Epithelial cell of prostate (primary cell): Measurements from ENCODE around the gene CNOT11.

Source experiments
- DNase-seq: peaks from one replicate; pipeline ENCODE4 v3.0.0-alpha.2; 2011; ENCODE audit warnings: low read depth, low spot score
- H3K27ac ChIP-seq: fragments of 450-650 bp; 2 replicates; pipeline ENCODE4 v1.5.1; 2017; ENCODE audit warnings: mild to moderate bottlenecking

CNOT11 gene

DNA sequence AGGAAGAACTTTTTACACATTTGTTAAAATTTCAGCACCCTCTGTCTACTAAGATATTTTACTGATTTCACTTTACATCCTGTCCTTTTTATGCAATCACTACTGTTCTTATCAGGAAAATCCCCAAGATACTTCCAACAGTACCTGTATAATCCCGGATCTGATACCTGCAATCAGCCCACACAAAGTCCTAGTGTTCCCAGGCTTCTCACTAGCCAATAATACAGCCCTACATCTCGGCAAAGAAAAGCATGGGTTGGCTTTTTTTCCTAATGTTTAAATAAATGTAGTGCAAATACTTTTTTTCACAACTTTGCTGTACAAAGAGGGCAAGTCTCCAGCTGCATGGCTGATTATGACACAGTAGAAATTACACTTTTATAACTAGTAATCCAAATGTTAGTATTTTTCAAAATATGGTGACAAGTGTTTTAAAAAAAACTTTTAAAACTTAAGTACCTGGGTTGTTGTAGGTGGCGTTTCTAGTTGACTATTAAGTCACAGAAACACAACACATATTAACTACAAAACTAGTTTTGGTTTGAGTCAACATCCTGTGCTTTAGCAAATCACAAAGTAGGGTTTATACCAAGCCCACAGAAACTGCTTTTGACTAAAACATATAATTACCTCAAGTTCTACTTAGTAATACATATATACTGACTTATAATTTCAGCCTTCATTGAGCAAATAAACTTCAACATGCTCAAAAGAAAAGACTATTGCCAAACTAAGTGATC is 19.5 kb downstream of the CNOT11 start:
- DNase-seq = no peak
- peak overlapping the region; percentile 6 for H3K27ac ChIP-seq

DNA sequence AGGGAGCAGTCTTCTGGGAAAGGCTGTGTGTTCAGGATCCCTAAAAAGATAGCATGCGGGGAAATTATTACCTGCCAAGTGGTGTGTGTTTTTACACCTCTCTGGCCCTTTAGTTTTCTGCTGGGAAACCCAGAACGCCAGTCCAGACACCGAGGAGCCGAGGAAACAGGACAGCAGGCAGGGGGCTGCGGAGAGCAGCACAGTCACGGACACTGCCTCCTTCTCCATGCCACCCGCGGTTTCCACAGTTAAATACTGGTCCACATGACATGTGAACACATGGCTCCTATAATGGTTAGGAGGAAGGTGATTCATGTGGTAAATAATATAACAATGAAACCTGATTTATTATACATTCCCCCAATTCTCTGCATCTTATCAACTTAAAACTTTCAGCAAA is 20.4 kb downstream of the CNOT11 start:
- no peak for DNase-seq
- peak overlapping the region; percentile 6 for H3K27ac ChIP-seq

DNA sequence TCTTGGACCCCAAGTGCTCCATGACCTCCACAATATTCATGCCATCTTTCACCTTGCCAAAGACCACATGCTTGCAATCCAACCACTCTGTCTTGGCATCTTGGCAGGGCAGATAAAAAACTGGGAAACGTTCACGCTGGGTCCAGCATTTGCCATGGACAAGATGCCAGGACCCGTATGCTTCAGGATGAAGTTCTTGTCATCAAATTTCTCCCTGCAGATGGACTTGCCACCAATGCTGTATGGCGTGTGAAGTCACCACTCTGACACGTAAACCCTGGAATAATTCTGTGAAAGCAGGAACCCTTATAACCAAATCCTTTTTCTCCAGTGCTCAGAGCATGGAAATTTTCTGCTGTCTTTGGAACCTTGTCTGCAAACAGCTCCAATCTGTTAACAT is 21.5 kb downstream of the CNOT11 start:
- DNase-seq = no peak
- H3K27ac ChIP-seq = no peak overlapping the region

DNA sequence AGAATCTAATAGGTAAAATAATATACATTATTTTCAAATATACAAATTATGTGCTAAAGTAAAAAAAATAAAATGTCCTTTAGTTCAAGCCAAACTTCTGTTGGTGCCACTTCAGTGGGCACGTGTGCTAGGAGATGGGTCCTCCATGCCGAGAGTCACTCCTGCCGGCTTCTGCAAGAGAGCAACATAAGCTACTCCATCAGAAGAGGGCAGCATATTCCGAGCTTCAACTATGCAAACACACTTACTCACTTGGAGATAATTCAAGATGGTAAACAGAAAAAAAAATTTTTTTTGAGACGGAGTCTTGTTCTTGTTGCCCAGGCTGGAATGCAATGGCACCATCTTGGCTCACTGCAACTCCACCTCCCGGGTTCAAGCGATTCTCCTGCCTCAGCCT is 24.4 kb downstream of the CNOT11 start:
- no peak overlapping the region for H3K27ac ChIP-seq
- DNase-seq = no peak

DNA sequence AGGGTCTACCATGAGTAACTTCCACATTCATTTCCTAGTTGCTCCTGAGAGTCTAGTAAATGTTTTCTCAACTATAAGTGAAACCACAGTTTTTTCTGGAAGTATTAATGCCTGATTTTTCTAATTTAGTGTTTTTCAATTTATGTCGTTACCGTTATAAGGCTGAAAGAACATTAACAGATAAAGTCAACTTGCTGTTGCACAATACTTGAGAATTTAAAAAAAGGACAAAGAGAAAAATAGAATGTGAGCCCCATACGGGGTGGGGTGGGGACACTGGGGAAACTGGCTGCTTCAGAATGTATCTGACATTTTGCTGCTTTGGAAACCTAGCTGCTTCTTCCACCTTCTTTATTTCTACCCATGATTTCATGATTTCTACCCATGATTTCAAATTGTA is 26.2 kb downstream of the CNOT11 start:
- no peak for DNase-seq
- H3K27ac ChIP-seq = no peak overlapping the region

DNA sequence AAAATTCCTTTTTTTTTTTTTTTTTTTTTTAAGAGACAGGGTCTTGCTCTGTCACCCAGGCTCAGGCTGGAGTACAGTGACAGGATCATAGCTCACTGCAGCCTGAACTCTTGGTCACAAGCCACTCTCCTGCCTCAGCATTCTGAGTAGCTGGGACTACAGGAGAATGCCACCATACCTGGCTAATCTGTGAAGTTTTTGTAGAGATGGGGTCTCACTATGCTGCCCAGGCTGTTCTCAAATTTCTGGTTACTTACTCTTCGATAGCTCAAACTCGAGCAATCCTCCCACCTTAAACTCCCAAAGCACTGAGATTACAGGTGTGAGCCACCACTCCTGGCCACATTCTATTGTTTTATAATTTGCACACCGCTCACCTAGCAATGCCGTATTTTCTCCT is 28.8 kb downstream of the CNOT11 start:
- no peak for DNase-seq
- H3K27ac ChIP-seq = no peak overlapping the region

DNA sequence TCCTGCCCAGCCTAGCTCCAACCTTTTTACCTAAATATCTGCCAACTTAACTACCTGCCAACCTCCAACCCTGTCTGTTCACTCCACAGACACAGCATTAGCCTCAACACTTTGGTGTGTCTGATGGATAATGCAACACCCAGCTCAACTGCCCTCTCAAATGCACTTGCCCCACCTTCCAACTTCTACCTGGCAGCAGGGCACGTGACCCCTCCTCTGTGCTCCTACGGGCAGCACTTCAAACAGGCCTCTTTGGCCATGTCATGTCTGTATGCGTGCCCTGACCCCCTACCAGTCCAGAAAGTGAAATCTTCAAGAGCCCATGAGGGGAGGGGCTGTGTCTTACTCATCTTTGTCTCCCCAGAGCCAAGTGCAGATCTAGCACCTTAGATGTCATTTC is 30.3 kb downstream of the CNOT11 start:
- DNase-seq = no peak
- H3K27ac ChIP-seq = no peak overlapping the region

DNA sequence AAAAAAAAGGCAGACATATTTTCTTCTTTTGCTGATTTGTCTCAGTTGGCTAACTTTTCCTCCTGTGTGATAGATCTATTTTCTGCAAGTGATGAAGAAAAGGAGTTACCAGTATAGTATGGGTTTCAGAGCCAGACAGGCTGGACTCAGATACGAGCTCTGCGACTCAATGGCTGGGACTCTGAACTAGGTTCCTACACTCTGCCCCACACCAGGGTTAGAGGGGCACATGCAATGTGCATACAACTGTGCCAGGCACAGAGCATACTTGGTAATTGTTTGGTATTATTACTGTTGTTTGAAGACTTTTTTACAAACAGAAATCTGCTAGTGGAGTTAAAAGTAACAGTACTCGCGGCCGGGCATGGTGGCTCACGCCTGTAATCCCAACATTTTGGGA is 34.0 kb downstream of the CNOT11 start:
- DNase-seq = no peak
- no peak overlapping the region for H3K27ac ChIP-seq

DNA sequence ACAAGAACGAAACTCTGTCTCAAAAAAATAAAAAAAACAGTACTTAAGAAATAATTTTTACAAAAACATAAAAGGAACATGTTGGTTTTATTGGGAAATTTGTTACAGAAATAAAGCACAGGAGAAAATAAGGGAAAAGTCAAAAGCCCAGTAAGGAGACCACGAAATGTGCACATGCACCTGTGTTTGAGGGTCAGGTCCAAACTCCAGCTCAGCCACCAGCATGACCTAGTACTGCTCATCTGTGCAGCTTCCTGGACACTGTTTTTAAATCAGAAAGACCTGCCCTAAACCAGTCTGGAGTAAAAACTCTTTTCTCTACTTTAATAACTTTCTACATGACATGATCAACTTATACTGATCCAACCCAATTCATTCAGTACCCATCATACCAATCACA is 34.6 kb downstream of the CNOT11 start:
- no peak for DNase-seq
- no peak overlapping the region for H3K27ac ChIP-seq

DNA sequence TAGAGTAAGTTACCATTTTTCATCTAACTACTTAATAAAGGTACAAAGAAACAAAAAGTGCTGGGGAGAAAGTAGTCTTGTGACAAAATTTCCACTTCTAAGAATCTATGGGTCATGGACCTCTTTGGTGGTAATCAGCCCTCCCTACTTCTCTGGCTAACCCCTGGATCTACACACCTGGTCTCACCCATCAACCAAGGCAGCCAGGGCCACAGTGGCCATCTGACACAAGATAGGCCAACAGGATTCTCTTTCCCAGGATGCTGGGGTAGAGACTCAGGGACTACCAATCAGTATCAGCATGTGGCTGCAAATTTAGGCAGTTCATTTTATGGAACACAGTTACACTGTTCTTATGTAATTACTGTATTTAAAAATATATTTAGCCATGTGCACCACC is 38.0 kb downstream of the CNOT11 start:
- no peak overlapping the region for H3K27ac ChIP-seq
- no peak for DNase-seq

DNA sequence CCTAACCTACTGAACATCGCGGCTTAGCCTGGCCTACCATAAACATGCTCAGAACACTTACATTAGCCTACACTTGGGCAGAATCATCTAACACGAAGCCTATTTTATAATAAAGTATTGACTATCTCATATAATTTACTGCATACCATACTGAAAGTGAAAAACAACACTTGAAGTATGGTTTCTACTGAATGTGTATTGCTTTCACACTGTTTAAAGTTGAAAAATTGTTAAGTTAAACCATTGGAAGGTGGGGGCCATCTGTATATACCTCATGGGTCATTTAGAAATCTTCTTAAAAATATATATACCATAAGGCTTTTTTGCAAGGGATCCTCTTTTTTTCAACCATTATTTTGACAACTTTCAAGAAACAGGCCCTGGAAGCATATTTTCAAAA is 39.3 kb downstream of the CNOT11 start:
- no peak overlapping the region for H3K27ac ChIP-seq
- DNase-seq = no peak

DNA sequence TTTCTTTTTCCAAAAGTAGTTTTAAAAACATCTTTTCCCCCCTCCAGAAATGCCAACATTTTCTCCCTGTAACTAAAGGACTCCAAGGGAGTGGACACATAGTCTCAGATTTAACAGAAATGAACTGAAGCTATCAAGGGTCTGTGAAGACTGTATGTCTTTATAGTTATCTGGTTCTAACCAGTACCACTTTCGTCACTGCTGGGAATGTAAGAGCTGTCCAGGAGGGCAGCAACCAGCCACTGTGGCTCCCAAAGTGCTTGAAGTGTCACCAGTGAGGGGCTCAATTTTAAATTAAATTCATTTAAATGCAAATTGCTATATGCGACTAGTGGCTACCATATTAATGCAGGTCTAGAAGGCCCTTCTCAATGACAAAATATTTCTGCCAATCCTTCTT is 40.9 kb downstream of the CNOT11 start:
- no peak for DNase-seq
- no peak overlapping the region for H3K27ac ChIP-seq

DNA sequence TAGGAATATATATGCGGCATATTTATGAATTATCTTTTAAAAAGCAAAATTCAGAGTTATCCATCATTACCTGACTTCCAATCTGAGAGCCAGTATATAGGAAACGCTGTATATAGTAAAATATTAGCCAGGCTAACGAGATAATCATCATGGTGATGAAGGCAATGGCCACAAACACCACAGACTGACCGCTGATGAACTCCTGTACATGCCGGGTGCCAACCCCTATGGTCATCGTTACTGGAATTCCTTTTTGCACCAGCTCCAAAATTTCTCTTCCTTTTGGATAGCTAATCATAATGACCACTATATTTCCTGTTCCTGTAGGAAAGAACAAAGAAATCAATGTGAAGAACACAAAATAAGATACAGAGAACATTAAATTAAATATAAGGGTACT is 42.2 kb downstream of the CNOT11 start:
- no peak overlapping the region for H3K27ac ChIP-seq
- no peak for DNase-seq

DNA sequence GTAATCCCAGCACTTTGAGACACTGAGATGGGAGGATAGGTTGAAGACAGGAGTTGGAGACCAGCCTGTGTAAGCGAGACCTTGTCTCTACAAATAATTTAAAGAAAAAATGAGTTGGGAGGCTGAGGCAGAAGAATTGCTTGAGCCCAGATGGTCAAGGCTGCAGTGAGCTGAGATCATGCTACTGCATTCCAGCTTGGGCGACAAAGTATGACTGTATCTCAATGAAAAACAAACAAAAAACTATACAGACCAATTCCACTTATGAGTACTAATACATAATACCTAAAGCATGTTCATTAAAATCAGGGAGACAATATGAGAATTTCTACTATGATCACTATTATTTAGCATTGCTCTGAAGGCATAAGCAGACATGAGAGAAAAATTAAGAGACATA is 43.2 kb downstream of the CNOT11 start:
- no peak overlapping the region for H3K27ac ChIP-seq
- no peak for DNase-seq

DNA sequence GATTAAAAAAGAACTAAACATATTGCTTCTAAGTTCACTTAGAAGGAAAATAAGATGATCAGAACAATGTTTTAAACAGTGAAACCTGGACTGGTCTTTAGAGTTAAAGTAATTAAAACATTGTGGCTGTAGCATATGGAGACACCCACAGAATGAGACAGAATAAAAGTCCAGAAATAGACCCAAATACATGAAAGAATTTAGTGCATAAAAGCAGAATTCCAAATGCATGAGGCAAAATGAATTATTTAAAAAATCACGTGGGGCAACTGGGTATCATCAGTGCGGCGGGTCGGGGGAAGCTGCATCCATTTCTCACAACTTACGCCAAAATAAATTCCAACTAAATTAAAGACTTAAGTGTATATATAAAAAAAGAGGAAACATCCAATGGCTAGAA is 43.7 kb downstream of the CNOT11 start:
- DNase-seq = no peak
- H3K27ac ChIP-seq = no peak overlapping the region

DNA sequence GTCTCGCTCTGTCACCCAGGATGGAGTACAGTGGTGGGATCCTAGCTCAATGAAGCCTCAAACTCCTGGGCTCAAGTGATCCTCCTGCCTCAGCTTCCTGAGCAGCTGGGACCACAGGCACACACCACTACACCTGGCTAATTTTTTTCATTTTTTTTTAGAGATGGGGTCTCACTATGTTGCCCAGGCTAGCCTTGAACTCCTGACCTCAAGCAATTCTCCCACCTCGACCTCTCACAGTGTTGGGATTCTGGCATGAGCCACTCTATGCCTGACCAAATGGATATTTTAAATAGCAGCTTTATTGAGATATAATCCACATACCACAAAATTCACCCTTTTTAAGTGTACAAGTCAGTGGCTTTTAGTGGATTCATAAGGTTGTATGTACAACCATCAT is 44.7 kb downstream of the CNOT11 start:
- no peak for DNase-seq
- H3K27ac ChIP-seq = no peak overlapping the region

DNA sequence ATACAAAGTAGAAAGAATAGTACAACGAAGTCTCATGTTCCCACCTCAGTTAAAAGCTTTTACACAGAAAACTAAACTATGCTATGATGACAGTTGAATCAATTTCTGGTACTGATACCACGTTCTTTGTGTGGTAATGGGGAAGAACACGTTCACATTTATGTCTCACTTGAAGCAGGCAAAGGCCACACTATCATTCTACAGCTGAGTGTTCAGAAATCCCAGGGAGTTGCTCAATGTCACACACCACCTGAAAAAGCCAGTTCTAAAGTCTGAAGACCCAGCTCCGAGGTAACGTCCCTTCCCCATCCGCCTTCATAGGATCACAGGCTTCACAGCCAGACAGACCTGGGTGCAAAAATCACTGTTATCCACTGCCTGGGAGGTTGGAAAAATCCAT is 46.9 kb downstream of the CNOT11 start:
- no peak for DNase-seq
- no peak overlapping the region for H3K27ac ChIP-seq

DNA sequence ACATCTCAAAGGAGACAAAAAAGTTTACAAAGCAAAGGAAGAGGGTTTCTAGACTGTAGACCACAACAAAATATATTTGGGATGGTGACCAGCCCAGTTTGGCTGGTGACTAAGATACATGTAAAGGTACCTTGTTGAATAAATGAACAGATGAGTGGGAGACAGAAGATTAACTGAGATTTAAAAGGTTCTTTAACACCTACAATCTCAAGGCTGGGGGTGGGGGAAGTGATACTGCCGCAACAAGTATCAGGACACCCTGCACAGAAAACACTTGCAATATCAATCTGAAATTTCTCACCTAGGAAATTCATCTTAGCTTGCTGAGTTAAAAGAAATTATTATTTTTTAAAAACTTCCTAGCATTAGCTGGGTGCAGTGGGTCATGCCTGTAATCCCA is 47.5 kb downstream of the CNOT11 start:
- no peak for DNase-seq
- H3K27ac ChIP-seq = no peak overlapping the region

DNA sequence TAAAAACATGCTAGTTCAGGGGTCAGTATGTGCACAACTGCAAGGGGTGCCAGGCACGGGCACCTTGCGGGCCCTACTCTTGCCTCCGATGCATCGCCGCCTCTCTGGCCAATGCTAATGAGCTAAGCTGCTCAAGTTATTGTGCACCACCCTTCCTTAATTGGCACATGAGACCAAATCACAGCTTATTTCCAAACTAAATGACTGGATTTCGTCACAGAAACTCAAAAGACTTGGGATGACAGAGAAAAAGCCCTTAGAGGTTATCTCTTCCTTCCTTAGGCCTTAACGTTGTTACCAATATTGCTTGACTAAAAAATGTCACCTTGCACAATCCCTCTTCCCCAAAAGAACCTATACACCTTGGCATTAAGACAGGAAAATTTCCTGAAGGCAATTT is 48.1 kb downstream of the CNOT11 start:
- DNase-seq = no peak
- H3K27ac ChIP-seq = no peak overlapping the region

DNA sequence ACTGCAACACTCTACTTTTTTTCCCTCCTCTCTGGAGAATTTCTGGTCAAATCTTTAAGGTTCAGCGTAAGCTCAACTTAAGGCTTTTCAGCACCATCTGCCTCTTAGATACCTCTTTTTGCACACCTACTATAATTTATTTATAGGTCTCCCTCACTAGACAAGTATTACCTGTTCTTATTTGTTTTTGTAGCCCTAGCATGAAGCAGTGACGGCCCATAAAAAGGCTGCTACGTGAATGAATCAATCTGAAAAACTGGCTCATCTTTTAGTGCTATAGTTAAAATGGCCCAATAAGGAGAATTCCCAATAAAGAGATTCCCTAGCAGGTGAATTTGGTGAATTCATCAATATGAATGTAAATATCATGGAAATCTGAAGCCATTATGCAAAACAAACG is 49.3 kb downstream of the CNOT11 start:
- no peak overlapping the region for H3K27ac ChIP-seq
- no peak for DNase-seq

DNA sequence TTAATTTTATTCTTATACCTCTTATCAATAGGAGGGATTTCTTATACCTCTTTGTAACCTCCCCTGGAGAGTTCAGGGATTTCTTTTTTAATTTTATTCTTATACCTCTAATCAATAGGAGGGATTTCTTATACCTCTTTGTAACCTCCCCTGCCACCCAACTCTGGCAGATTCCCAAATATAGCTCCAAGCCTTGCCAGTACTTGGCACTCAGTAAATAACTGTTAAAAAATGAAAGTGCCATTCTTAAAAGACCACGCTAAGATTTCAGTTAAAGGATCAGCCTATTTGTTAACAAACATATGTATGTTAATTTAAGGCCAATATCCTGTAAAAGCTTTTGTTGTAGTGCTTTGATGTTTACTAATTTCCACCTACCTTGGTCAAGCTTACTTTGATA is 51.0 kb downstream of the CNOT11 start:
- DNase-seq = no peak
- no peak overlapping the region for H3K27ac ChIP-seq

DNA sequence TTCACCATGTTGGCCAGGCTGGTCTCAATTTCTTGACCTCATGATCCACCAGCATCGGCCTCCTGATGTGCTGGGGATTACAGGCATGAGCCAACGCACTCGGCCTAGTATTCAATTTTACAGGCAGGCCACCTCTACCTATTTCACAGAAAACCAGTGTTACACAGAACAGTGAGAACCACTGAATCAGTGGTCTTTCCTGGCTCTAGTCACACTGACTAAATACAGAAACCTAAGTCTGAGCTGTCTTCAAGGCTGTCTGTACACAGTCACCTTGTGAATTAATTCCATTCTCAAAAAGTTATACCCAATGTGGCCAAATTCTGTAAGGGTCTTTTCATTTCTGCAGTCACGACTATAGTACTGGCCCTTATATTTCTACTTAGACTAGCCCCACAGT is 52.3 kb downstream of the CNOT11 start:
- peak overlapping the region; percentile 88 for H3K27ac ChIP-seq
- no peak for DNase-seq
